ENCODE data around the gene METTL26.

- TF ChIP-seq CTCF (IDR thresholded peaks at IDR 0.05) (no peak), POLR2AphosphoS5 (IDR thresholded peaks at IDR 0.05) (no peak), POLR2A (IDR thresholded peaks at IDR 0.05) (no peak)
Measured at GRCh38 chr16:669666-670065, 33.6 kb upstream of the METTL26 start.

All from breast epithelium (tissue), 3 donors.